GM19463 (cell line): Measurements from ENCODE around the gene KRT78.
"Not testable (repeated sequence)": the region's sequence is repeated elsewhere in the genome, so short reads cannot be mapped to it uniquely, and the experiment has no call there.

Source experiments
- ATAC-seq: cut with Tn5 transposase; IDR thresholded peaks from one replicate; pipeline ENCODE4 v1.9.1; 2021; ENCODE audit warnings: mild to moderate bottlenecking, moderate library complexity; ENCODE audit not compliant: unreplicated experiment

KRT78 gene

DNA sequence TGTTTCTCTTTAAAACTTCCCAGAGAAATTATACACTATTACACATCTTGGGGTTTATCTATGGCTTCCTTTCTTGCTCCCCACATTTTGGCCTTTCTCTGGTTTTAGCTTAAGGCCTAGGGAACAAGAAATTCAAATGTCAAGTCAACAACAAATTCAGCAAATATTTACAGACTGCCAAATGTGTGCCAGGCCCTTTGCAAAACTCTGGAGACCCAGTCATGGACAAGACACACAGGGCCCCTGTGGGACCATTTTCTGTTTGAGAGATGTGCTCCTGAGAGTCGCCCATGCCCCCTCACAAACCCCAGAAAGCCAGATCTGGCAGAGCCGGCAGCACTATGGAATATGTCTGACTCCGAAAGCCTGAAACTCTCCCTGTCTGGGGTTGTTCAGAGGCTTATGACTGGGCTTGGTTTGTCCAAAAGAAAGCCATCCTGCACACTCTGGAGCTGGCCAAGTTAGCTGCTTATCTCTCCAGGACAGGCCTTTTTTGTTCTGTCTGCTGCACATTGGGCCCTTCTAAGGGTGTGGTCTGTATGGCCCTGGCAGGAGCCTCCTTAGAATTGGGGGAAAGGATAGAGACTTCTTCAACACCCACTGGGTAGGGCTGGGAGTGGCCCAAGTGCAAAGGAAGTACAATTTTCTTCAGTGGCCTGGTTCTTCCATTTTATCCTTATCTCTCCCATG lies 51.8 kb downstream of the KRT78 start:
- no peak for ATAC-seq

DNA sequence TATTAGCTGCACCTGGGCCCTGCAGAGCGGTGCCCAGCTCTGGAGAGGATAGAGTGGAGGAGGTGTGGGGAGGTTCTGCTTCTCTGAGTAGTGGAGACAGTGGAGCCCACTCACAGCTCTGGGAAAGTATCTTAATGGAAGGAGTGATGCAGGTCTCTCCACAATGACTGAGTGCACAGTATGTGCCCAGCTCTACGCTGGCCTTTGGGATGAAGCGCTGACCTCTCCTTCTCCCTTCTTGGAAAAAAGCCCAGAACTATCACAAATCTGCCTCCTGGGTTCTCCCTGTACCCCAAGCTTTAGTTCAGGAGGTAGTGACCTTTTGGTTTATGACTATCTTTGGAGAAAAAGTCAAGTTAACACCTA lies 52.4 kb downstream of the KRT78 start:
- ATAC-seq: no peak

DNA sequence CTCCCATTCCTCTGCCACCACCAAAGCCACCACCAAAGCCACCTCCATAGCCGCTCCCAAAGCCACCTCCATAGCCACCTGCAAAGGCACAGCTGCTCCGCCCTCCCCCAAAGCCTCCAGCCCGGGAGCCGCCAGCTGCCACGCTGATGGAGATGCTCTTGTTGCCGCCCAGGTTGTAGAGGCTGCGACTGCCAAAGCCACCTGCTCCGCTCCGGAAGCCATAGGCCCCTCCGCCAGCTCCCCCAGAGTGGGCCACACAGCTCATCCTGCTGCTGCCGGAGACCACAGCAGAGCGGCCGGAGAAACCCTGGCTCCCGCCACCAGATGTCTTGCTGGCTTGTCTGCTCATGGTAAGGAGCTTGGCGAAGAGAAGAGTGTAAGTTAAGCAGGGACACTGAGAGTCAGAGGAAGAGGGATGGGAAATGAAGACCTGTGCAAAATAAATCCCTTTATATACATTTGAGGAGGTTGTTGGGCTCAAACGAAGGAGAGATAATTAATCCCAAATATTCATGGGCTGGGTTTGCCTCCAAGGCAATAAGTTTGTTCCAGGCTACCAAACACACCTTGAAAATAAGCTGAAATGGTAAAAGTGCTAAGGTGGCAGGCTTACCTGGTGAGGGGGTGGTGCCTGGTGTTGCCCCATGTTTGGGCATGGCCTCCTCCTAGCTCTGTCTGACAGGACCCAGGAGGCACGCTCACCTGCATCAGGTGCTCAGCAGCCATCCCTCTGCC lies 52.9 kb downstream of the KRT78 start, which contains the start of gene KRT3:
TSS of gene KRT3 (minus strand) at position 424 of the 735 bp plus-strand sequence. CDS start at position 349, 75 bp downstream.
- no peak for ATAC-seq

DNA sequence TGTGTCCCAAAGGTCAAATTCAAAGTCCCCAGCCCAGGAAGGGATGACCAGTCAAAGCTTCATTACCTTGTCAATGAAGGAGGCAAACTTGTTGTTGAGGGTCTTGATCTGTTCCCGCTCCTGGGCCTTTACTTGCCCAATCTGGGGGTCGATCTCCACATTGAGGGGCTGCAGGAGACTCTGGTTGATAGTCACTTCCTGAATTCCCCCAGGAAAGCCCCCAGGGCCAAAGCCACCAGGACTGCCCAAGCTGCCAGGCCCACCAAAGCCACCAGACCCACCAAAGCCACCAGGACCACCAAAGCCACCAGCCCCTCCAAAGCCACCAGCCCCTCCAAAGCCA lies 53.5 kb downstream of the KRT78 start:
- ATAC-seq: not testable (repeated sequence)

DNA sequence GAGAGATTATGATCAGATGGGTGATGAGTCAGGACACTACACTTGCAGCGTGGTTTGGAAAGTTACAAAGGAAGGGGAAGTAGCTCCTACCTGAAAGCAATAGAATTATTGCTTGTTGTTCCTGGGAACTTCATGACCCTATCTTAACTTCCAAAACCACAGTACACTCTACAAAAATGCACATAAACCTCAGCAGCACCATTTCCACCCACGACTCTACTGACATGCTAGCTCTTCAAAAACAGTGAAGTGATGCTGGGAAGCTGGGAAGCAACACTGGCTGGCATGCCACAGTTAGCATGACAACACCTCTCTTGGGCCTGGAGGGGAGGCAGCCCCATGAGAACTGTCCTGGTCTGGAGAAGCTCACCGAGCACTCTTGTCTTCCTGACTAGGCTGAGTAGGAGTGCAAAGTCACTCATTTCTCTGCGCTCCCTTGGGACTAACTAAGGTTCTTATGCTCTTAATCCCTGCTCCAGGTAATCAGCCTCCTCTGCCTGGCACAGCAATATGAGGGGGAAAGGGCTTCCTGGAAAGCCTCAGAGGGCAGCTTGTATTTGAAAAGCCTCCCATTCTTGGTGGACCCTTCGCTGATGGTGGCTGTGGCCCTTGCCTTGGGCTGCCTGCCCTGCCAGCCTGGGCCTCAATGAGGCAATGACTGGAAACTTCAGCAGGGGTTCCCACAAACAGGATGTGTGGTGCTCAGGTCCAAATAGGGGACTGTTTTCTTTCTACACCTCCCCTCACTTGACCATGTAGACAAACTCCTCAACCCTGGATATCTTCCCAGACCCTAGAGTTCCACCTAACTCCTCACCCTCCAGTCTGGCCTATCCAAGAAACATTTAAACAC lies 54.1 kb downstream of the KRT78 start:
- ATAC-seq: no peak

DNA sequence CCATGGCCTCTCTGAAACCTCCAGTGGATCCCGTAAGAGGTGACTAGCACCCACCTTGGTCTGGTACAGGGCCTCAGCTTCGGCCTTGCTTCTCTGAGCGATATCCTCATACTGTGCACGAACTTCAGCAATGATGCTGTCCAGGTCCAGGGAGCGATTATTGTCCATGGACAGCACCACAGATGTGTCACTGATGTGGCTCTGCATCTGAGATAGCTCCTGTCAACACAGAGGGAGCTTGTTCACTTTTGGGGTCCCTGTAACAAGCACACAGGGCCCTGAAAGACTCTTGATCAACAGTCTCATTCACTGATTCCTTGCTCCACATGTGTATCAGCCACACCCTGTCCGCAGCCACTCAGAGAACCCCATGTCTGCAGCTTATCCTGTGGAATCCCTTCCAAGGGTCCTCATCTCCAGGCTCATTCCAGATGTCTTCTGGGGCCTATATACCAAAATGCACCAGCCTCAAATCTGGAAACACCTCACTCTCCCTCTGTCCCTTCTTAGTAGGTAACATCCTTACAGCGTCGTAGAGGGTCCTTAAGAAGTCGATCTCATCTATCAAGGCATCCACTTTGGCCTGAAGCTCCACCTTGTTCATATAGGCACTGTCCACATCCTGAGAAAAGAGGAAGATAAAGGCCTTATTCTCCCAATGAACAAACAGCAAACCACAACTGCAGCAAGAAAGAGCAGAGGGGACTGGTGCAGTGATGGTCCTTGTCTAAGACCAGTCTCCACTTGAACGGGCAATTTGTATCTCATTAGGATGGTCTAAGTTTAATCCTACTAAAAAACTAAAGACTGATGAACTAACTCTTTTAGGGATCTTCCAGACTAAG lies 56.4 kb downstream of the KRT78 start:
- ATAC-seq: no peak

DNA sequence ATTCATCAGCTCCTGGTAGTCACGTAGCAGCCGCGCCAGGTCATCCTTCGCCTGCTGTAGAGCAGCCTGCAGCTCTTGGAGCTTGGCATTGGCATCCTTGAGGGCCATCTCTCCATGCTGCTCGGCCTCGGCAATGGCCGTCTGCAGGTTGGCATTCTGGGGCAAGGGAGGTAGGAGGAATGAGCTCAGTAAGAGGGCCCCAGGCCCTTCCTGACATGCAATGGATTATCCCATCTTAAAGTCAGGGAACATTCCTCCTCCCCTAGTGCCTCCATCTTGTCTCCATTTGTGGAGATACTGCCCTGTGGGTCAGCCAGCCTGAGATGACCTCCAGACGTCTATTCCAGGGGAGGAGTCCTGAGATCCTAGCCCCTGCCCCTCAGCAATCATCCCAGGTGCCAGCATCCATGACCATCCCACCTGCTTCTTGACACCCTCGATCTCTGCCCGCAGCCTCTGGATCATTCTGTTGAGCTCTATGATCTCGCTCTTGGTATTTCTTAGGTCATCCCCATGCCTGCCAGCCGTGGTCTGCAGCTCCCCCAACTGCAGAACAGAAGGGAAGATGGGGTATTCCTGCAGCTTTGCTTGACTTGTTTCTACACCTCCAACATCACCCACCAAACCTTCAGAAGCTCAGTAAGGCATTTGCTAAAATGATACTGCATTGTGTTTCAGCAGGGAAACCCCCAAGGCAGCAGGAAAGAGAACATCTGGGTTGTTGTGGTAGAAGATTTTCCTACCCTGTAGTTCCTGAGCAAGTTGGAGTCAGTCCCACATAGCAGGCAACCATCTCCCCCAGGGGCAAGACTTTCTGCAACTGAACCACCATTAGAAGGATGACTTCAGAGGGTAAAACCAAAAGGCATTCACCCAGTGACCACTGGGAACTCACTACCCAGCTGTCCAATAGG lies 57.3 kb downstream of the KRT78 start:
- ATAC-seq: no peak

DNA sequence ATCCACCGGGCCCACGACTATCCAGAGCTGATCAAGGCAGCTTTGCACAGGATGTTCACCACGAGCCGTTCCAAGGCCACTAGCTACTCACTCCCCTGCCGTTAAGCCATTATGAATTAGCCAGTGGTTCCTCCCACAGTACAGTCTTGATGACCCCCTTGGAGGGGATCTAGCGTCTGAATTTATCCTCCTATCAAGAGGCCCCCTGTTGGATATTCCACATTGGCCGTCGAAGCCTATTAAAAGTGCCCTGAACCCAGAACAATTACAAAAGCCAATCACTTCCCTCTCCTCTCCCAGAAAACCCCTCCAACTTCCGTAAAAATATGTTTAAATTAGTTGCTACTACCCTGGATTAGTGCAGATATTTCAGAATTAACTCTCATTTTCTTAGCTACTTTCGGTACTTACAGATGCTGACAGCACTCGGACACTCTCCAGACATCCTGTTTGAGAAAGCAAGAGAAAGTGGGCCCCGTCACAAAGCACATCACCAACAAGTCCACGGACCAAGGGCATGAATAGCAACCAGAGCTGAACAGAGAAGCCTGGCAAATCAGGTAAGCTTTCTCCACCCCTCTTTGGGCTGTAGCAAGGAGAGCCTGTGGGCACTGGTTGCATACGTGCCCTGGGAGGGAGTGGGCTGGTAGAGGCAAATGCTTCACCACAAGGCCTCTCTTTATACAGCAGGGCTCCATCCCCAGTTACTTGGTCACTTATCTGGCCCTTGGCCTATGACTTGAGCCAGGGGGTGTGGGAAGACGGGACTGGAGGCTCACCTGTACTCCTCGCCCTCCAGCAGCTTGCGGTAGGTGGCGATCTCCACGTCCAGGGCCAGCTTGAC lies 58.1 kb downstream of the KRT78 start:
- no peak for ATAC-seq

DNA sequence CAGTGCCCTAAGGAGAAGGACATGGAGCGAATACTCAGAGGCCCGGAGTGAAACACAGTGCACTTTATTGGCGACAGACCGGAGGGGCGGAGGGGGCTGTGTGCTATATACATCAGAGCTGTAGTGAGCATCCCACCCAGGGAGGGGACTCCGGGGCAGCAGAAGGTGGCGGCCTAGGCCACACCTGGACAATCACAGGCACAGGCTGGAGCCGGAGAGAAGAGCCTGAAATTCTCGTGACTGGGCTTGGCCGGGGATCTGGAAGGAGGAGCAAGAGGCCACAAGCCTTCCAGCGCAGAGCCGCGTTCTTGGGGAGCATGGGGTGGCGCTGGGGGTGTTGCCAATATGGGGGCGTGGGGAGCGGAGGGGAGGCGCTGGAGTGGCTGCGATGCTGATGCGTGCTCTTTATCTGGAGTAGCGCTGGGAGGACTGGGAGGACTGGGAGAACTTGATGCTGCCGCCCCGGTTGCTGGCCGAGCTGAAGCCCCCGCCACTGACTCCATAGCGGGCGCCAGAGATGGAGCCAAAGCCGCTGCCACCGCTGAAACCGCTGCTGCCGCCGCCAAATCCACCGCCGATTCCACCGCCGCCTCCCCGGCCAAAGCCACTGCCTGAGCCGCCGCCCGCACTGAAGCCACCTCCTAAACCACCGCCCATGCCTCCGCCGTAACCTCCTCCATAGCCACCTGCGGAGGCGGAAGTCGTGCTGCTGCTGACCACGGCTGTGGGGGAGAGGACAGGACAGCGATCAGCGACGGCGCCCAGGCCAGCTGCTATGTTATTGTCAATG lies 59.0 kb downstream of the KRT78 start:
- no peak for ATAC-seq

DNA sequence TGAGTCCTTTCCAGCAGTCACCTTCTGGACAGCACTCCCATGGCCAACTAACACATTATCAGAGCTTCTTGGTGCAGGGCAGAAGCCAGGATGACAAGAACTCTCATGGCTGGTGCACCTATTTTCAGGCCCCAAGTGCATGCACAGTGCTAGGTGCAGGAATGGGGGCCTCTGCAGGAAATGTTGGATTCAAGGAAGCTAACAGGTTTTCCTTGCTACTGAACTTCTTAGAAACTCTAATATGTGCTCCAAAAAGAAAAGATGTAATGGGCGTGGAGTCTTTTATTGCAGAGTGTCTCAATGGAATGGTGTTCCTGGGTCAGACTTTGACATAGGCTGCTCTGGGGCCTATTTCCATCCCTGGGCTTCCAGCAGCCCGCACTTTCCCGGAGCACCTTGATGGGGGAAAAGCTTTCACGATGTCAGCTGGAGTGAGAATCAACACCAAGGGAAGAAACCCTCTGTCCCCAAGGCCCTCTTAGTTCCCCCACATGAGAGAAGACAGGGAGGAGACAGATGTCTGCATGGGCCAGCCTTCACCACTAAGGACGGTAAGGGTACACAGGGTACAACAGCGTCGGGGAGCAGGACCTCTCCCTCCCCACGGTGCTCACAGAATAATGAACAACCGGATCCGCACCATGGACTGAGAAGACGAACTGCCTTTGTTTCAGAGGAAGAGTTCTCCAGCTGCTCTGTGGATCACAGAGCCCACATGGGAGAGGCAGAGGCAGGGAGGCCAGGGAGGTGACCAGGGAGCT lies 59.7 kb downstream of the KRT78 start:
- no peak for ATAC-seq

DNA sequence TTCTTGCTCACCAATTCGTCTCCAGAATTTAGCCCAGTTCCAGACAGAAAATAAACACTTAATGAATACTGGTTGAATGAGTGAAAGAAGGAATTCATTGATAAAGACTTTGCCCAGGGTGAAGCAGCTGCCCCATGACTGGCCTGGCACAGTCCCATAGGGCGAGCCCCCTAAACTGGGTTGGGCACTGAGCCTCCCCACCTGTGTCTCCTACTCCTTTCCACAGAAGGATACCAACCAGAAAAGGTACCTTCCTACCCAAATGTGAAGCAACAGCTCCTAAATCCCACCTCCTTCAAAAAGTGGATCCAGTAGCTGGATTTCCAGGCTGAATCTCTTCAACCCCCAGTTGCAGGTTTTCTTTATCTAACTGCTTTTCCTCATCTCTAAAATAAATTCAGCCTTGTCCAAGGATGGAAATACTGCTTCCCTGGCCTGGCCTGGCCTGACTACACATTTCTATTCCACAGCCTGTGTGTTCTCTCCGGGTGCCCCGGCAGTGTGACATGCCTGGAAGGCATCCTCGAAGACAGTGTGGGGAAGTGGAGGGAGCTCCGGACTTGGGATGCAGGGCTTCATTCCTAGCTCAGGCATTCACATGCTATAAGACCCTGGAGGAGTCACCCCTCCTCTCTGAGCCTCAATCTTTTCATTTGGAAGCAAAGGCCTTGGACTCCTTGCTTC lies 60.5 kb downstream of the KRT78 start:
- ATAC-seq: no peak
